Tibial artery (tissue), 4 donors: ENCODE results near the gene PDLIM1.

Experiments used
- DNase-seq, 2 donors: peaks; one replicate each; pipeline ENCODE4 v3.0.0-alpha.2; 2019
- H3K27ac ChIP-seq, 2 donors: fragments of 200-600 bp; sonication (generic) in 1 of 2; 1 replicate in 1 of 2; 2 replicates in 1 of 2; pipeline ENCODE4 v1.5.1; 2018 to 2019; ENCODE audit warnings: mild to moderate bottlenecking in 1 of 2
- H3K27me3 ChIP-seq, 2 donors: fragments of 200-600 bp; sonication (generic) in 1 of 2; one replicate each; pipeline versions ENCODE4 v1.5.1 to v1.6.0; 2016 to 2019
- H3K36me3 ChIP-seq, 3 donors: fragments of 200-600 bp; sonication (generic) in 2 of 3; one replicate each; pipeline ENCODE4 v1.5.1; 2016 to 2019; ENCODE audit warnings: mild to moderate bottlenecking in 2 of 3
- H3K4me1 ChIP-seq, 4 donors: fragments of 200-600 bp; sonication (generic) in 2 of 4; 1 replicate in 3 of 4; 2 replicates in 1 of 4; pipeline ENCODE4 v1.5.1; 2016 to 2019
- H3K4me3 ChIP-seq, 2 donors: fragments of 200-600 bp; sonication (generic) in 1 of 2; 1 replicate in 1 of 2; 2 replicates in 1 of 2; pipeline ENCODE4 v1.5.1; 2018 to 2019; ENCODE audit warnings: mild to moderate bottlenecking in 2 of 2
- H3K9me3 ChIP-seq, 3 donors: fragments of 200-600 bp; sonication (generic) in 1 of 3; one replicate each; pipeline ENCODE4 v1.5.1; 2016 to 2019
- intact Hi-C: fragments of 100-400 bp; cut with DNase I; formaldehyde crosslinking; loops from one replicate; pipeline ENCODE4 v1.15.0; 2023; ENCODE audit warnings: low total_unique reads
- TF ChIP-seq, protein P1 (sequence below), 2 experiments: fragments of 200-600 bp in 1 of 2; fragments of 450-650 bp in 1 of 2; IDR thresholded peaks; one replicate each; pipeline ENCODE4 v1.5.1; 2017 to 2019; ENCODE audit warnings: antibody characterized with exemption in 2 of 2, mild to moderate bottlenecking in 1 of 2, moderate library complexity in 1 of 2

Gene PDLIM1

GRCh38 chr10:95276367-95277200 is 14.2 kb downstream of the PDLIM1 start:
- intact Hi-C loops: no loop called here
- H3K4me3 ChIP-seq: no peak overlapping the region

DNA sequence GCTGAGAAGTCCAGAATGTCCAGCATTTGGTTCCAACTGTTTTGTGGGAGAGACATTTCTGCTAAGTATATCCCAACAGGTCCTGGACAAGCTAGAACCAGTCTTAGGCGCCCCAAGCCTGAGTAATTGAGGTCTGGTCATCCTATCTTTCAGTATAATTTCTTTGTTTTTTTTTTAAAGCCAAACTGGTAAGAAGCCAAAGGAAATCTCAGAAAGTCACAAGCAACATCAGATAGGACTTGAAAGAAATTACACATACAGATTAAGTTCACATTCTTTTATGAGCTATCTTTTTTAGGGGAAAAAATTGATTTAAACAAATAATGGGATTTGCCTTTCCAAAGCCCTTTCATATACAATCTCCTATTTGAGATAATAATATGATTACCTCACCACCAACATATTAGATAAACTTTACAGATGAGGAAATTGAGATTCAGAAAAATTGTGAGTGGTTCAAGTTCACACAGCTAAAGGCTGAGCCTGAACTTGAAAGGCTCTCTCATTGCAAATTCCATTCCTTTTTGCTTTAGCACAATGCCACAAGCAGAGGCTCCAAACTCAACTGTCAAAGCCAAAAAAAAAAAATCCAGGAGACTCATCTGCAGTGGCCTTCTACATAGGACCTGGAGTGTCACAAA is 15.0 kb downstream of the PDLIM1 start:
- intact Hi-C loops: no loop called here
- DNase-seq: no peak
- peaks cover 0 to 88% (median 71%) of the 10 kb centered on the region in 4 donors for H3K4me1 ChIP-seq
- peaks cover 0 to 8% (median 1%) of the 10 kb centered on the region in 3 donors for H3K36me3 ChIP-seq
- no peaks in the 10 kb centered on the region for H3K27me3 ChIP-seq
- TF ChIP-seq, protein P1, sequence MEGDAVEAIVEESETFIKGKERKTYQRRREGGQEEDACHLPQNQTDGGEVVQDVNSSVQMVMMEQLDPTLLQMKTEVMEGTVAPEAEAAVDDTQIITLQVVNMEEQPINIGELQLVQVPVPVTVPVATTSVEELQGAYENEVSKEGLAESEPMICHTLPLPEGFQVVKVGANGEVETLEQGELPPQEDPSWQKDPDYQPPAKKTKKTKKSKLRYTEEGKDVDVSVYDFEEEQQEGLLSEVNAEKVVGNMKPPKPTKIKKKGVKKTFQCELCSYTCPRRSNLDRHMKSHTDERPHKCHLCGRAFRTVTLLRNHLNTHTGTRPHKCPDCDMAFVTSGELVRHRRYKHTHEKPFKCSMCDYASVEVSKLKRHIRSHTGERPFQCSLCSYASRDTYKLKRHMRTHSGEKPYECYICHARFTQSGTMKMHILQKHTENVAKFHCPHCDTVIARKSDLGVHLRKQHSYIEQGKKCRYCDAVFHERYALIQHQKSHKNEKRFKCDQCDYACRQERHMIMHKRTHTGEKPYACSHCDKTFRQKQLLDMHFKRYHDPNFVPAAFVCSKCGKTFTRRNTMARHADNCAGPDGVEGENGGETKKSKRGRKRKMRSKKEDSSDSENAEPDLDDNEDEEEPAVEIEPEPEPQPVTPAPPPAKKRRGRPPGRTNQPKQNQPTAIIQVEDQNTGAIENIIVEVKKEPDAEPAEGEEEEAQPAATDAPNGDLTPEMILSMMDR (IDR thresholded peaks at IDR 0.05): no peak
- H3K9me3 ChIP-seq: no peaks in the 10 kb centered on the region
- H3K27ac ChIP-seq: peak overlapping the region; percentile 75 to 81
- H3K4me3 ChIP-seq: no peak overlapping the region

More at GRCh38 chr10:95276367-95277200, 14.2 kb downstream of the PDLIM1 start:
- H3K9me3 ChIP-seq: no peaks in the 10 kb centered on the region
- H3K4me1 ChIP-seq: peaks cover 0 to 95% (median 74%) of the 10 kb centered on the region in 4 donors
- H3K27ac ChIP-seq: peak overlapping the region; percentile 75 to 81
- H3K36me3 ChIP-seq: peaks cover 0 to under 1% (median 0%) of the 10 kb centered on the region in 3 donors
- no peaks in the 10 kb centered on the region for H3K27me3 ChIP-seq
- TF ChIP-seq, protein P1 (IDR thresholded peaks at IDR 0.05): no peak
- no peak for DNase-seq

GRCh38 chr10:95273393-95274312 is 17.1 kb downstream of the PDLIM1 start:
- intact Hi-C loops: no loop called here
- Histone ChIP-seq H3K36me3 (peaks cover 0 to 23% (median 8%) of the 10 kb centered on the region in 3 donors), H3K27me3 (no peaks in the 10 kb centered on the region), H3K4me1 (peaks cover 0 to 72% (median 57%) of the 10 kb centered on the region in 4 donors), H3K4me3 (peak overlapping the region; percentile 22 to 28), H3K9me3 (no peaks in the 10 kb centered on the region), H3K27ac (peak overlapping the region; percentile 75 to 81)
- TF ChIP-seq, protein P1 (IDR thresholded peaks at IDR 0.05): no peak
- peak; percentile 79 to 83 for DNase-seq

GRCh38 chr10:95268438-95268837 is 22.4 kb downstream of the PDLIM1 start:
- Histone ChIP-seq H3K9me3 (no peaks in the 10 kb centered on the region), H3K27me3 (no peaks in the 10 kb centered on the region), H3K27ac (peak overlapping the region; percentile 69 to 74), H3K4me1 (peaks cover 0 to 54% (median 34%) of the 10 kb centered on the region in 4 donors), H3K4me3 (no peak overlapping the region), H3K36me3 (peaks cover 0 to 31% (median 20%) of the 10 kb centered on the region in 3 donors)
- intact Hi-C loops: no loop called here
- DNase-seq: peak; percentile 45 to 74
- TF ChIP-seq, protein P1 (IDR thresholded peaks at IDR 0.05): no peak

DNA sequence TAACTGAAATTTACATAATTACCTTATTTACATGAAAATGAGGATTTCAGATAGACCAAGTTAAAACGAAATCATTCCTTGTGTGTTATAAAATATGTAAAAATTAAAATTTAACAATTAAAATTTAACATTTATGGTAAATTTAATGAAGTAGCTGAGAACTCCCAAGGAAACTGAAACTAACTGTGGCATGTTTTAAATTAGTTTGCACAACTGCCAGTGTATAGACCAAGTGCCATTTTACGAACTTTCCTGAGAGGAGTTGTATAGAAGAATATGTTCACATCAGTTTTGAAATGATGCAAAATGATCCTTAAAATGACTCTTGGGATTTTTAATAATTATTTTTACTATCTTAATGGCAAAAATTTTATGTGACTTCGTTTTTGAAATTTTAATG is 23.6 kb downstream of the PDLIM1 start:
- TF ChIP-seq, protein P1 (IDR thresholded peaks at IDR 0.05): no peak
- H3K4me1 ChIP-seq: peaks cover 0 to 53% (median 28%) of the 10 kb centered on the region in 4 donors
- H3K4me3 ChIP-seq: no peak overlapping the region
- H3K36me3 ChIP-seq: peaks cover 0 to 43% (median 32%) of the 10 kb centered on the region in 3 donors
- H3K27me3 ChIP-seq: no peaks in the 10 kb centered on the region
- H3K9me3 ChIP-seq: no peaks in the 10 kb centered on the region
- peak overlapping the region; percentile 69 to 74 for H3K27ac ChIP-seq
- DNase-seq: no peak
- intact Hi-C loops: no loop called here
